H9 (cell line): ENCODE measurements around the gene MRPS15. TPM values are rescaled to one million over a fixed set of nuclear protein-coding genes. Genes with fewer than 3 reads are reported as not detected.

Experiments used
- DNase-seq: peaks from one replicate; pipeline ENCODE4 v3.0.0-alpha.2; 2017
- H2AFZ ChIP-seq: one replicate; pipeline ENCODE4 v1.6.1; 2013; ENCODE audit warnings: mild to moderate bottlenecking, low read length, control low read depth, moderate library complexity
- H2AK5ac ChIP-seq: 2 replicates; pipeline ENCODE4 v1.6.1; 2013; ENCODE audit warnings: low read length, control low read depth, mixed read lengths; ENCODE audit not compliant: insufficient read length
- H2BK120ac ChIP-seq: one replicate; pipeline ENCODE4 v1.6.1; 2013; ENCODE audit warnings: low read depth, mild to moderate bottlenecking, low read length, control low read depth, inconsistent platforms; ENCODE audit not compliant: poor library complexity, severe bottlenecking
- H2BK12ac ChIP-seq: 2 replicates; pipeline ENCODE4 v1.6.1; 2013; ENCODE audit warnings: low read length, control low read depth, mixed read lengths, low read depth; ENCODE audit not compliant: insufficient read length
- H2BK15ac ChIP-seq: 2 replicates; pipeline ENCODE4 v1.6.1; 2013; ENCODE audit warnings: low read depth, low read length, control low read depth
- H2BK20ac ChIP-seq: one replicate; pipeline ENCODE4 v1.6.1; 2013; ENCODE audit warnings: low read depth, mild to moderate bottlenecking, low read length, control low read depth, inconsistent platforms; ENCODE audit not compliant: poor library complexity, severe bottlenecking
- H2BK5ac ChIP-seq: 2 replicates; pipeline ENCODE4 v1.6.1; 2013; ENCODE audit warnings: low read length, control low read depth, mixed read lengths; ENCODE audit not compliant: insufficient read length
- H3K14ac ChIP-seq: 2 replicates; pipeline ENCODE4 v1.6.1; 2013; ENCODE audit warnings: low read length, control low read depth; ENCODE audit not compliant: insufficient read depth
- H3K18ac ChIP-seq: 2 replicates; pipeline ENCODE4 v1.6.1; 2013; ENCODE audit warnings: low read depth, mild to moderate bottlenecking, mixed read lengths, low read length, control low read depth; ENCODE audit not compliant: insufficient read length
- H3K23ac ChIP-seq: 2 replicates; pipeline ENCODE4 v1.6.1; 2013; ENCODE audit warnings: low read length, control low read depth, mixed read lengths, low read depth; ENCODE audit not compliant: insufficient read length
- H3K23me2 ChIP-seq: 2 replicates; pipeline ENCODE4 v1.6.1; 2013; ENCODE audit warnings: low read depth, mild to moderate bottlenecking, mixed read lengths, low read length, control low read depth; ENCODE audit not compliant: insufficient read length, poor library complexity, severe bottlenecking
- H3K27ac ChIP-seq: 2 replicates; pipeline ENCODE4 v1.5.1; 2013; ENCODE audit warnings: low read length, control low read depth, mixed read lengths, low read depth; ENCODE audit not compliant: insufficient read length
- H3K27me3 ChIP-seq: 2 replicates; pipeline ENCODE4 v1.6.1; 2013; ENCODE audit warnings: low read length, control low read depth, inconsistent platforms; ENCODE audit not compliant: insufficient read depth
- H3K4ac ChIP-seq: 2 replicates; pipeline ENCODE4 v1.6.1; 2013; ENCODE audit warnings: low read depth, mild to moderate bottlenecking, control low read depth, inconsistent platforms, low read length, moderate library complexity
- H3K4me1 ChIP-seq: 2 replicates; pipeline ENCODE4 v1.6.1; 2013; ENCODE audit warnings: low read length, control low read depth, inconsistent platforms; ENCODE audit not compliant: insufficient read depth
- H3K4me2 ChIP-seq: 2 replicates; pipeline ENCODE4 v1.6.1; 2013; ENCODE audit warnings: low read length, control low read depth, mixed read lengths; ENCODE audit not compliant: insufficient read length, insufficient read depth
- H3K56ac ChIP-seq: 2 replicates; pipeline ENCODE4 v1.6.1; 2013; ENCODE audit warnings: low read depth, mild to moderate bottlenecking, mixed read lengths, low read length, control low read depth; ENCODE audit not compliant: insufficient read length
- H3K79me1 ChIP-seq: 2 replicates; pipeline ENCODE4 v1.6.1; 2013; ENCODE audit warnings: low read depth, mild to moderate bottlenecking, moderate library complexity, low read length, control low read depth, inconsistent platforms; ENCODE audit not compliant: insufficient read depth, poor library complexity, severe bottlenecking
- H3K79me2 ChIP-seq: 2 replicates; pipeline ENCODE4 v1.6.1; 2013; ENCODE audit warnings: low read length, control low read depth, inconsistent platforms; ENCODE audit not compliant: insufficient read depth
- H3K9ac ChIP-seq: 2 replicates; pipeline ENCODE4 v1.6.1; 2013; ENCODE audit warnings: low read length, control low read depth, mixed read lengths; ENCODE audit not compliant: insufficient read length; ENCODE audit errors: extremely low read depth
- H3K9me3 ChIP-seq: one replicate; pipeline ENCODE4 v1.6.1; 2013; ENCODE audit warnings: low read depth, low read length, inconsistent platforms; ENCODE audit not compliant: control insufficient read depth
- H3T11ph ChIP-seq: one replicate; pipeline ENCODE4 v1.6.1; 2013; ENCODE audit warnings: mild to moderate bottlenecking, low read length, control low read depth, inconsistent platforms
- H4K20me1 ChIP-seq: one replicate; pipeline ENCODE4 v1.6.1; 2013; ENCODE audit not compliant: control insufficient read depth, insufficient read length, insufficient read depth
- H4K5ac ChIP-seq: 2 replicates; pipeline ENCODE4 v1.6.1; 2013; ENCODE audit warnings: low read depth, mild to moderate bottlenecking, mixed read lengths, low read length, control low read depth; ENCODE audit not compliant: insufficient read length
- H4K8ac ChIP-seq: replicated peaks from 2 replicates; pipeline ENCODE4 v1.6.1; 2013; ENCODE audit warnings: low read length, control low read depth, mixed read lengths, low read depth; ENCODE audit not compliant: insufficient read length
- H4K91ac ChIP-seq: 2 replicates; pipeline ENCODE4 v1.6.1; 2013; ENCODE audit warnings: low read depth, mild to moderate bottlenecking, moderate library complexity, mixed read lengths, low read length, control low read depth; ENCODE audit not compliant: insufficient read length
- H3K27ac Mint-ChIP-seq, 3 experiments: 2 replicates in 2 of 3; 3 replicates in 1 of 3; pipeline ENCODE4 v1.8.0; 2020 to 2021; ENCODE audit warnings: mixed read lengths in 3 of 3, mild to moderate bottlenecking in 1 of 3, moderate library complexity in 1 of 3
- H3K27me3 Mint-ChIP-seq: 2 replicates; pipeline ENCODE4 v1.8.0; 2021; ENCODE audit warnings: low read depth, mild to moderate bottlenecking, moderate library complexity, mixed read lengths
- H3K36me3 Mint-ChIP-seq, 3 experiments: 2 replicates in 2 of 3; 3 replicates in 1 of 3; pipeline ENCODE4 v1.8.0; 2020 to 2021; ENCODE audit warnings: low read depth in 3 of 3, mixed read lengths in 3 of 3; ENCODE audit not compliant: insufficient read depth in 1 of 3
- H3K4me1 Mint-ChIP-seq, 2 experiments: 2 replicates each; pipeline ENCODE4 v1.8.0; 2020; ENCODE audit warnings: mixed read lengths in 2 of 2
- H3K4me3 Mint-ChIP-seq, 2 experiments: 2 replicates in 1 of 2; 3 replicates in 1 of 2; pipeline ENCODE4 v1.8.0; 2020 to 2021; ENCODE audit warnings: mild to moderate bottlenecking in 2 of 2, mixed read lengths in 2 of 2, moderate library complexity in 1 of 2
- H3K9me3 Mint-ChIP-seq, 2 experiments: 2 replicates in 1 of 2; 3 replicates in 1 of 2; pipeline ENCODE4 v1.8.0; 2020; ENCODE audit warnings: mild to moderate bottlenecking in 2 of 2, mixed read lengths in 2 of 2, moderate library complexity in 1 of 2
- WGBS: extraction: QIAGEN DNeasy Blood & Tissue Kit; methylation state at CpG from one replicate; pipeline ENCODE4 v1.1.7; 2013; ENCODE audit warnings: missing lambda C conversion rate, low lambda C conversion rate, mixed read lengths; ENCODE audit not compliant: insufficient read length; ENCODE audit errors: extremely low coverage; 5-methylcytosine and 5-hydroxymethylcytosine counted together
- total RNA-seq: library from RNA; stranded (reverse); gene quantifications from 2 replicates; pipeline ENCODE4 v1.2.1, GENCODE V29; 2021
- TF ChIP-seq, protein P1 (sequence below): fragments of 200-600 bp; sonication (generic); conservative IDR thresholded peaks from 3 replicates; pipeline ENCODE4 v1.8.0; 2021; ENCODE audit warnings: antibody characterized with exemption, mild to moderate bottlenecking

The MRPS15 gene
- total RNA-seq, 1 experiment from 2014 or later = 111 TPM

DNA sequence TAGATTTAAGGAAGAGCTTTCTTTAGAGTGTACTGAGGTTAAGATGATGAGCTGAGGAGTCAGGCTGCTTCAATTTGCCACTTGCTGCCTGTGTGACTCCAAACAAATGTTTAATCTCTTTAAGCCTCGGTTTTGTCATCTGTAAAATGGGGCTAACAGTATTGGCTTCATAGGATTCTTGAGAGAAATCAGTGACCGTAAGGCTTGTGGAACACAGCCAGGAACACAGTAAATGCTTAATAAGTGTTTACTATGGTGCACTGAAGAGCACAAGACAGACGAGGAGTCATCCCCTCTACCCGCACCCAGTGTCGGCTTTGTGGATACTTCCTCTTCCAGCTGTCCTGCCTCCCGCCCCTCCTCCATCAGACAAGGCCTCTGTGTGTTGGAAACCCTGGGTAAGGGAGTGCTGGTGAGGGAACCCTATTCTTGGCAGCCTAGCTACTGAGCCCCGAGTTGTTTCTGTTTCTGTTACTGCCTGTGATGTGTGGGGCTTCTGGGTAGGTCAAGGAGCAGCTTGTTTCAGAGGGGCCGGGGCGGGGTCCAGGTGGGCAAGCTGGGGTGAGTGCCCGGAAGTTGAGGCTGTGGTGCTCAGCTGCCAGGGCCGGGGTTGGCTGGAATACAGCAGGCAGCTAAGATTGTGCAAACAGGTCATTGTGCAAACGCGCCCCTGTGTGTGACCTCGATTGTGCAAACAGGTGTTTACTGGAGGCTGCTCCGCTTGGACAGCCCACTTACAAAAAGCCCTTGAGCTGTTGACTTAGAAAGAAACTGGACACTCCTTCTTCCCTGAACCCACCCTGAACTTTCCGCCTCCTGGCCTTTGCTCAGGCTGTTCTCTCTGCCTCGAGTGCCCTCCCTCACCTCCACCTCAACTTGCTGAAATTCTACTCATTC is 22.5 kb upstream of the MRPS15 start:
- H3K79me2 ChIP-seq = no peaks in the 10 kb centered on the region
- H4K20me1 ChIP-seq = no peaks in the 10 kb centered on the region
- Mint-ChIP-seq H3K27me3 (peaks cover 26% of the 10 kb centered on the region), H3K36me3 (no peaks in the 10 kb centered on the region), H3K4me1 (peaks cover 21 to 24% of the 10 kb centered on the region in 2 experiments), H3K27ac (no peak overlapping the region), H3K9me3 (peaks cover 0 to 8% of the 10 kb centered on the region in 2 experiments; a peak in 3 of 5 replicates), H3K4me3 (no peak overlapping the region)
- no peak overlapping the region for H2AK5ac ChIP-seq
- H3K4ac ChIP-seq = no peak overlapping the region
- no peak overlapping the region for H3T11ph ChIP-seq
- no peak overlapping the region for H2AFZ ChIP-seq
- no peak for DNase-seq
- H2BK12ac ChIP-seq = no peak overlapping the region
- no peak overlapping the region for H3K27ac ChIP-seq
- H3K23me2 ChIP-seq = no peaks in the 10 kb centered on the region
- H3K27me3 ChIP-seq = no peaks in the 10 kb centered on the region
- no peak overlapping the region for H2BK5ac ChIP-seq
- no peak overlapping the region for H3K56ac ChIP-seq
- no CpG with 5 or more reads among the region's 17 CpGs for WGBS
- no peak overlapping the region for H4K91ac ChIP-seq
- no peaks in the 10 kb centered on the region for H3K9me3 ChIP-seq
- H2BK15ac ChIP-seq = no peak overlapping the region
- no peak overlapping the region for H3K18ac ChIP-seq
- H4K5ac ChIP-seq = no peak overlapping the region
- no peak overlapping the region for H3K23ac ChIP-seq
- TF ChIP-seq, protein P1, sequence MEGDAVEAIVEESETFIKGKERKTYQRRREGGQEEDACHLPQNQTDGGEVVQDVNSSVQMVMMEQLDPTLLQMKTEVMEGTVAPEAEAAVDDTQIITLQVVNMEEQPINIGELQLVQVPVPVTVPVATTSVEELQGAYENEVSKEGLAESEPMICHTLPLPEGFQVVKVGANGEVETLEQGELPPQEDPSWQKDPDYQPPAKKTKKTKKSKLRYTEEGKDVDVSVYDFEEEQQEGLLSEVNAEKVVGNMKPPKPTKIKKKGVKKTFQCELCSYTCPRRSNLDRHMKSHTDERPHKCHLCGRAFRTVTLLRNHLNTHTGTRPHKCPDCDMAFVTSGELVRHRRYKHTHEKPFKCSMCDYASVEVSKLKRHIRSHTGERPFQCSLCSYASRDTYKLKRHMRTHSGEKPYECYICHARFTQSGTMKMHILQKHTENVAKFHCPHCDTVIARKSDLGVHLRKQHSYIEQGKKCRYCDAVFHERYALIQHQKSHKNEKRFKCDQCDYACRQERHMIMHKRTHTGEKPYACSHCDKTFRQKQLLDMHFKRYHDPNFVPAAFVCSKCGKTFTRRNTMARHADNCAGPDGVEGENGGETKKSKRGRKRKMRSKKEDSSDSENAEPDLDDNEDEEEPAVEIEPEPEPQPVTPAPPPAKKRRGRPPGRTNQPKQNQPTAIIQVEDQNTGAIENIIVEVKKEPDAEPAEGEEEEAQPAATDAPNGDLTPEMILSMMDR = no peak
- H3K79me1 ChIP-seq = no peaks in the 10 kb centered on the region
- no peak overlapping the region for H3K9ac ChIP-seq
- no peak overlapping the region for H4K8ac ChIP-seq
- no peak overlapping the region for H3K14ac ChIP-seq
- no peaks in the 10 kb centered on the region; the same call in 1 of the 2 replicates for H3K4me1 ChIP-seq
- no peak overlapping the region for H2BK20ac ChIP-seq
- H3K4me2 ChIP-seq = no peak overlapping the region
- no peak overlapping the region for H2BK120ac ChIP-seq
